Endothelial cell of umbilical vein (primary cell): ENCODE data around the gene PARP3. TPM values are rescaled to one million over a fixed set of nuclear protein-coding genes. Genes with fewer than 3 reads are reported as not detected.

ENCODE experiments used
- BruUV-seq: library from RNA; stranded (reverse); fragments of 400-500 nt; replicated peaks from 2 replicates; lab custom pipeline; 2021; lab: Mats Ljungman, UMichigan
- CTCF ChIA-PET: fragments of 300-600, 350-600 bp; sonication (Branson Sonifier 250); formaldehyde crosslinking; loops from one replicate; lab custom pipeline; 2021; ENCODE audit warnings: antibody characterized with exemption, inconsistent platforms; lab: Charles Lee
- POLR2A ChIA-PET: fragments of 300-600, 350-600 bp; sonication (Branson Sonifier 250); formaldehyde crosslinking; loops from one replicate; lab custom pipeline; 2021; ENCODE audit warnings: antibody characterized with exemption, inconsistent platforms; lab: Charles Lee
- DNase-seq: peaks from one replicate; pipeline ENCODE4 v3.0.0-alpha.2; 2011; ENCODE audit warnings: low read depth, low spot score
- FAIRE-seq: peaks from 2 replicates; lab custom pipeline; 2011; peaks lifted over from hg19 to GRCh38; lab: Jason Lieb, UNC
- H2AFZ ChIP-seq: 2 replicates; pipeline ENCODE4 v1.6.0; 2012; ENCODE audit warnings: low read depth, low read length, control low read depth, inconsistent platforms
- H3K27ac ChIP-seq: 2 replicates; pipeline ENCODE4 v1.5.1; 2011; ENCODE audit warnings: low read depth, mild to moderate bottlenecking, control low read depth, low read length, moderate library complexity; ENCODE audit not compliant: insufficient read depth
- H3K27me3 ChIP-seq, 2 experiments: 2 replicates each; pipeline versions ENCODE4 v1.6.0 to v1.6.1; 2011; ENCODE audit warnings: low read length in 2 of 2, mixed read lengths in 1 of 2; ENCODE audit not compliant: control insufficient read depth in 2 of 2, insufficient read depth in 2 of 2
- H3K36me3 ChIP-seq, 2 experiments: 2 replicates in 1 of 2; 3 replicates in 1 of 2; pipeline ENCODE4 v1.5.1; 2011; ENCODE audit warnings: low read length in 2 of 2, mild to moderate bottlenecking in 1 of 2, moderate library complexity in 1 of 2; ENCODE audit not compliant: control insufficient read depth in 2 of 2, insufficient read depth in 2 of 2; ENCODE audit errors: extremely low read depth in 1 of 2
- H3K4me1 ChIP-seq: 3 replicates; pipeline ENCODE4 v1.5.1; 2011; ENCODE audit warnings: mild to moderate bottlenecking, low read length; ENCODE audit not compliant: control insufficient read depth, insufficient read depth; ENCODE audit errors: extremely low read depth
- H3K4me2 ChIP-seq: 2 replicates; pipeline ENCODE4 v1.6.1; 2011; ENCODE audit warnings: low read length, control low read depth, mixed read lengths; ENCODE audit not compliant: insufficient read depth
- H3K4me3 ChIP-seq, 3 experiments: fragments of 200-600 bp in 1 of 3; sonication (generic), shearing (Covaris generic) in 1 of 3; replicated peaks in 1 of 3; 2 replicates each; pipeline ENCODE4 v1.5.1; 2011 to 2016; ENCODE audit warnings: control low read depth in 3 of 3, low read length in 3 of 3, mild to moderate bottlenecking in 2 of 3, inconsistent platforms in 1 of 3, low read depth in 1 of 3, moderate library complexity in 1 of 3; ENCODE audit not compliant: insufficient read depth in 1 of 3
- H3K79me2 ChIP-seq: 2 replicates; pipeline ENCODE4 v1.6.0; 2012; ENCODE audit warnings: low read length, inconsistent platforms; ENCODE audit not compliant: control insufficient read depth, insufficient read depth
- H3K9ac ChIP-seq: replicated peaks from 2 replicates; pipeline ENCODE3; 2011; ENCODE audit warnings: low read length, control low read depth; ENCODE audit not compliant: insufficient read depth; ENCODE audit errors: extremely low read depth
- H3K9me1 ChIP-seq: replicated peaks from 3 replicates; pipeline ENCODE4 v1.6.0; 2011; ENCODE audit warnings: mild to moderate bottlenecking, low read length; ENCODE audit not compliant: control insufficient read depth, insufficient read depth; ENCODE audit errors: extremely low read depth
- H3K9me3 ChIP-seq: replicated peaks from 2 replicates; pipeline ENCODE4 v1.5.1; 2012; ENCODE audit warnings: low read length, inconsistent platforms; ENCODE audit not compliant: control insufficient read depth, insufficient read depth
- H4K20me1 ChIP-seq: replicated peaks from 2 replicates; pipeline ENCODE3; 2011; ENCODE audit warnings: mild to moderate bottlenecking, low read length; ENCODE audit not compliant: control insufficient read depth, insufficient read depth; ENCODE audit errors: extremely low read depth
- JUN ChIP-seq: IDR thresholded peaks from 2 replicates; pipeline ENCODE4 v1.6.1; 2011; ENCODE audit warnings: borderline replicate concordance, low read depth; ENCODE audit not compliant: insufficient read length, insufficient read depth
- MYC ChIP-seq: IDR thresholded peaks from one replicate; pipeline ENCODE4 v1.6.1; 2011; ENCODE audit warnings: mild to moderate bottlenecking, low read depth, low read length
- POLR2A ChIP-seq: IDR thresholded peaks from 2 replicates; pipeline ENCODE4 v1.6.1; 2012; ENCODE audit warnings: low read depth, mild to moderate bottlenecking, control low read depth, low read length
- dilution Hi-C: fragments of 300-500 bp; cut with MboI; formaldehyde crosslinking; loops from one replicate; pipeline ENCODE4 v1.15.0; 2019; ENCODE audit warnings: low sequenced_read_pairs; ENCODE audit not compliant: extremely low pct_ligation_motif_present
- intact Hi-C: fragments of 100-400 bp; cut with micrococcal nuclease; formaldehyde crosslinking; loops from one replicate; pipeline ENCODE4 v1.10.0; 2022
- polyA plus RNA-seq, 4 experiments: library from polyadenylated mRNA; depleted of rRNA in 3 of 4; stranded (reverse) in 3 of 4; unstranded in 1 of 4; fragments of >200 nt; gene quantifications; 2 replicates each; pipeline versions ENCODE4 v1.2.1 to v1.2.3, GENCODE V29; 2011 to 2012; ENCODE audit warnings: missing spikeins in 1 of 4
- total RNA-seq: library from RNA; stranded (reverse); gene quantifications from 2 replicates; pipeline ENCODE4 v1.2.3, GENCODE V29; 2021
- TF ChIP-seq, protein P1 (sequence below), 2 donors: IDR thresholded peaks; 1 replicate in 1 of 2; 2 replicates in 1 of 2; pipeline ENCODE4 v1.5.1; 2011; ENCODE audit warnings: low read length in 2 of 2, mild to moderate bottlenecking in 2 of 2, moderate library complexity in 2 of 2, control low read depth in 1 of 2, inconsistent platforms in 1 of 2, low read depth in 1 of 2; ENCODE audit not compliant: insufficient read depth in 1 of 2; ENCODE audit errors: extremely low read depth in 1 of 2
- TF ChIP-seq, protein P2 (sequence below): IDR thresholded peaks from 2 replicates; pipeline ENCODE4 v1.6.1; 2011; ENCODE audit not compliant: insufficient read depth, insufficient read length

The PARP3 gene
- total and polyA plus RNA-seq, 2 donors (not counting 3 experiments of a cell fraction or from before 2014, with no cell fraction given): 10.0 to 13.8 TPM

DNA sequence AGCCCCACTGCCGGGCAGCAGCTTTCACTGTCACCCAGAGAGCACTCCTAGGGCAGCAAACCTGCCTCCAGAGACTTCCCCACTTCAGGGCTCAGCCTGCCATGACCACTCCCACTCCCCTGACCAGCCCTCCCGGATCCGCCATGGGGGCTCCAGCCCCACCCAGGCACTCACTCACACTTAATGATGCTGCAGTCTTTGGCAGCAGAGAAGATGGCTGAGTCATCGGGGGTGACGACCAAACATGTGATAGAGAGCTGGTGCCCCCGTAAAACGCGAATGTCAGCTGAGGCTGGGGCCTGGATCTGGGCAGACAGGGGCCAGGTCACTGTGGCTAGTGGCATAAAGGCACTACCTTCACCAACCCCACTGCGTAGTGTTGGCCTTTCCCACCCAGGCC lies 5.1 kb upstream of the PARP3 start:
- Histone ChIP-seq H3K36me3 (peaks cover 0 to 41% of the 10 kb centered on the region in 2 experiments), H3K4me3 (no peak overlapping the region), H4K20me1 (no peaks in the 10 kb centered on the region), H3K27ac (no peak overlapping the region), H3K9me1 (no peaks in the 10 kb centered on the region), H3K4me1 (peaks cover 10% of the 10 kb centered on the region), H3K27me3 (no peaks in the 10 kb centered on the region), H3K79me2 (peaks cover 16% of the 10 kb centered on the region), H2AFZ (no peak overlapping the region), H3K9ac (no peak overlapping the region), H3K4me2 (no peak overlapping the region), H3K9me3 (no peaks in the 10 kb centered on the region)
- TF ChIP-seq, protein P1, sequence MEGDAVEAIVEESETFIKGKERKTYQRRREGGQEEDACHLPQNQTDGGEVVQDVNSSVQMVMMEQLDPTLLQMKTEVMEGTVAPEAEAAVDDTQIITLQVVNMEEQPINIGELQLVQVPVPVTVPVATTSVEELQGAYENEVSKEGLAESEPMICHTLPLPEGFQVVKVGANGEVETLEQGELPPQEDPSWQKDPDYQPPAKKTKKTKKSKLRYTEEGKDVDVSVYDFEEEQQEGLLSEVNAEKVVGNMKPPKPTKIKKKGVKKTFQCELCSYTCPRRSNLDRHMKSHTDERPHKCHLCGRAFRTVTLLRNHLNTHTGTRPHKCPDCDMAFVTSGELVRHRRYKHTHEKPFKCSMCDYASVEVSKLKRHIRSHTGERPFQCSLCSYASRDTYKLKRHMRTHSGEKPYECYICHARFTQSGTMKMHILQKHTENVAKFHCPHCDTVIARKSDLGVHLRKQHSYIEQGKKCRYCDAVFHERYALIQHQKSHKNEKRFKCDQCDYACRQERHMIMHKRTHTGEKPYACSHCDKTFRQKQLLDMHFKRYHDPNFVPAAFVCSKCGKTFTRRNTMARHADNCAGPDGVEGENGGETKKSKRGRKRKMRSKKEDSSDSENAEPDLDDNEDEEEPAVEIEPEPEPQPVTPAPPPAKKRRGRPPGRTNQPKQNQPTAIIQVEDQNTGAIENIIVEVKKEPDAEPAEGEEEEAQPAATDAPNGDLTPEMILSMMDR (IDR thresholded peaks at IDR 0.05; ENCODE audit: extremely low read depth in 1 of 2, insufficient read depth in 1 of 2, low read depth in 1 of 2, low read length in 2 of 2): no peak
- TF ChIP-seq, protein P2, sequence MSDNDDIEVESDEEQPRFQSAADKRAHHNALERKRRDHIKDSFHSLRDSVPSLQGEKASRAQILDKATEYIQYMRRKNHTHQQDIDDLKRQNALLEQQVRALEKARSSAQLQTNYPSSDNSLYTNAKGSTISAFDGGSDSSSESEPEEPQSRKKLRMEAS: no peak
- DNase-seq: no peak
- intact Hi-C loops: no loop called here
- dilution Hi-C loops: no loop called here
- no peak for FAIRE-seq
- ChIA-PET CTCF (no interaction called here), POLR2A (interaction anchor here (0.6 kb wide), 1 partner anchor 406 kb away, joined by 4 read pairs; no protein-coding TSS in a partner anchor)
- no TSS peak for BruUV-seq

DNA sequence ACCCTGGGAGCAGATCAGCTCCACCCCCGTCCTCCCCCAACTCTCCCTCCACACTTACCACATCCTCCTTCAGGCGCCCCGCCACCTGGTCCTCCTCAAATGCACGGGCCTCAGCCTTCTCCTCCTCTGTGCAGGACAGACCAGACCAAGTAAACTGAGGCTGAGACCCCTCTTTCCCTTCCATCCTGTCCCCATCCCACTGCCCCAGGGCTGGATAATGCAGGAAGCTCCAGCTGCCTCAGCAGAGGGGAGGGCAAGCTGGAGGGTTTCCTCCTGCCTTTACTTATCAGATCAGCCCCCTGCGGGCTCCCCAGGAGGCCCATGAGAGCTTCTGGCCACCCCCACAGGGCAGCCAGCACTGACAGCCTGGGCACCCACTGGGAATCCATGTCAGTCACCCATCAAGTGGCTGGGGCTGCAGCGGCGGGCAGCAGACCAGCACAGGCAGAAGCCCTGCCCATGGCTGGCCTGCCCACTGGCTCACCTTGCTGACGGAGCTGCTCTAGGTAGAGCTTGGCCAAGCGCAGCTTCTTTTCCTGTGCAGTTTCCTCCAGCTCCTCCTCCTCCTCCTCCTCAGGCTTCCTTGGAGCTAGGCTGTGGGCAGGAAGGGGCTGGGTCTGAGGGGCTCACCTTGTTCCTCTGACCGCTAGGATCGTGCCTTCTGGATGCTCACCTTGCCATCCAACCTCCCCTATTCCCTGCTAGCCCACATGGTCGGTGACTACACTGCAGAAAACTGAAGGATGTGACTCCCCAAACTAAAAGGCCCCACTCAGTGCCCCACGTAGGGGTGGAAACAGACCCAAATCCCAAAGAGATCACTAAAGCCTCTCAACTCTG lies 4.3 kb upstream of the PARP3 start:
- DNase-seq: no peak
- no TSS peak for BruUV-seq
- FAIRE-seq: no peak
- CTCF ChIA-PET: no interaction called here
- intact Hi-C loops: no loop called here
- dilution Hi-C loops: no loop called here
- Histone ChIP-seq H2AFZ (no peak overlapping the region), H3K9me1 (no peaks in the 10 kb centered on the region), H3K4me3 (no peak overlapping the region), H3K9me3 (no peaks in the 10 kb centered on the region), H4K20me1 (no peaks in the 10 kb centered on the region), H3K36me3 (peaks cover 0 to 38% of the 10 kb centered on the region in 2 experiments), H3K4me1 (peaks cover 17% of the 10 kb centered on the region), H3K27ac (no peak overlapping the region), H3K4me2 (no peak overlapping the region), H3K9ac (no peak overlapping the region), H3K79me2 (peaks cover 16% of the 10 kb centered on the region), H3K27me3 (no peaks in the 10 kb centered on the region)
- POLR2A ChIA-PET: interaction anchor here (0.6 kb wide), 1 partner anchor 407 kb away, joined by 4 read pairs; no protein-coding TSS in a partner anchor
- TF ChIP-seq, protein P2: no peak
- no peak for TF ChIP-seq MYC
- TF ChIP-seq, protein P1 (IDR thresholded peaks at IDR 0.05; ENCODE audit: extremely low read depth in 1 of 2, insufficient read depth in 1 of 2, low read depth in 1 of 2, low read length in 2 of 2): no peak
- TF ChIP-seq POLR2A: no peak
- TF ChIP-seq JUN: no peak
